DND-41 (cell line): Measurements from ENCODE around the gene CCL5.

Experiments
- ATAC-seq: fragments of 200-7000 bp; cut with Tn5 transposase; 3 replicates; pipeline ENCODE4 v1.9.1; 2021; ENCODE audit warnings: low read depth; ENCODE audit not compliant: insufficient read depth
- DNase-seq: peaks from one replicate; pipeline ENCODE4 v3.0.0-alpha.2; 2020
- H2AFZ ChIP-seq: 2 replicates; pipeline ENCODE4 v1.6.0; 2012; ENCODE audit warnings: low read depth, low read length
- H3K27ac ChIP-seq: 2 replicates; pipeline ENCODE4 v1.5.1; 2012; ENCODE audit warnings: low read length, inconsistent platforms
- H3K27me3 ChIP-seq: fragments of 200-600 bp; sonication (generic); 2 replicates; pipeline ENCODE4 v1.6.0; 2012; ENCODE audit warnings: low read length, mild to moderate bottlenecking, inconsistent platforms; ENCODE audit not compliant: insufficient read depth, poor library complexity
- H3K36me3 ChIP-seq: 2 replicates; pipeline ENCODE4 v1.5.1; 2012; ENCODE audit warnings: low read length, inconsistent platforms; ENCODE audit not compliant: insufficient read depth
- H3K4me1 ChIP-seq: 2 replicates; pipeline ENCODE4 v1.5.1; 2012; ENCODE audit warnings: mild to moderate bottlenecking, low read length; ENCODE audit not compliant: insufficient read depth
- H3K4me2 ChIP-seq: 2 replicates; pipeline ENCODE4 v1.6.0; 2012; ENCODE audit warnings: mild to moderate bottlenecking, moderate library complexity, low read length, inconsistent platforms; ENCODE audit not compliant: insufficient read depth
- H3K4me3 ChIP-seq, 2 experiments: fragments of 200-600 bp in 1 of 2; shearing (Covaris generic) in 1 of 2; 2 replicates each; pipeline ENCODE4 v1.5.1; 2012 to 2016; ENCODE audit warnings: inconsistent platforms in 2 of 2, low read length in 2 of 2, mild to moderate bottlenecking in 2 of 2, low read depth in 1 of 2, moderate library complexity in 1 of 2
- H3K79me2 ChIP-seq: 2 replicates; pipeline ENCODE4 v1.6.0; 2012; ENCODE audit warnings: low read length, inconsistent platforms; ENCODE audit not compliant: insufficient read depth
- H3K9ac ChIP-seq: 2 replicates; pipeline ENCODE4 v1.6.0; 2012; ENCODE audit warnings: low read depth, mild to moderate bottlenecking, inconsistent platforms, low read length, moderate library complexity
- H3K9me3 ChIP-seq: 2 replicates; pipeline ENCODE4 v1.5.1; 2012; ENCODE audit warnings: low read length, moderate library complexity, mild to moderate bottlenecking, inconsistent platforms; ENCODE audit not compliant: insufficient read depth, severe bottlenecking
- H4K20me1 ChIP-seq: 2 replicates; pipeline ENCODE4 v1.6.0; 2012; ENCODE audit warnings: low read length; ENCODE audit not compliant: insufficient read depth
- CTCF ChIP-seq: IDR thresholded peaks from 2 replicates; pipeline ENCODE4 v1.5.1; 2012; ENCODE audit warnings: borderline replicate concordance, low read length, moderate library complexity, mild to moderate bottlenecking; ENCODE audit not compliant: poor library complexity, severe bottlenecking; ENCODE audit errors: extremely low read depth
- EZH2 ChIP-seq: IDR thresholded peaks from 3 replicates; pipeline ENCODE4 v1.6.1; 2012; ENCODE audit warnings: borderline replicate concordance, low read depth, mild to moderate bottlenecking, moderate library complexity, low read length, inconsistent platforms; ENCODE audit not compliant: severe bottlenecking

CCL5 gene

GRCh38 chr17:35893751-35894150, 13.6 kb upstream of the CCL5 start:
- H3K9me3 ChIP-seq = no peaks in the 10 kb centered on the region
- no peaks in the 10 kb centered on the region for H3K79me2 ChIP-seq
- no peak overlapping the region for H3K4me2 ChIP-seq
- H3K4me3 ChIP-seq = no peak overlapping the region
- H3K27ac ChIP-seq = no peak overlapping the region
- H3K27me3 ChIP-seq = no peaks in the 10 kb centered on the region
- TF ChIP-seq CTCF = no peak
- H4K20me1 ChIP-seq = no peaks in the 10 kb centered on the region
- H3K4me1 ChIP-seq = peaks cover 26% of the 10 kb centered on the region
- no peak for ATAC-seq
- H3K9ac ChIP-seq = no peak overlapping the region
- no peaks in the 10 kb centered on the region for H3K36me3 ChIP-seq
- DNase-seq = no peak
- no peak overlapping the region for H2AFZ ChIP-seq

- DNase-seq (no peak), ATAC-seq (no peak)
- TF ChIP-seq EZH2 (no peak), CTCF (no peak)
- Histone ChIP-seq H3K4me3 (no peak overlapping the region), H3K4me1 (peaks cover 15% of the 10 kb centered on the region), H4K20me1 (no peaks in the 10 kb centered on the region), H3K4me2 (no peak overlapping the region), H3K9ac (no peak overlapping the region), H2AFZ (no peak overlapping the region), H3K36me3 (no peaks in the 10 kb centered on the region), H3K79me2 (no peaks in the 10 kb centered on the region), H3K27ac (no peak overlapping the region), H3K27me3 (no peaks in the 10 kb centered on the region), H3K9me3 (no peaks in the 10 kb centered on the region)
Observed at GRCh38 chr17:35892091-35893035, 12.2 kb upstream of the CCL5 start.

GRCh38 chr17:35891269-35891668, 11.1 kb upstream of the CCL5 start:
- DNase-seq = peak; percentile 55
- no peak overlapping the region for H3K4me2 ChIP-seq
- ATAC-seq = peak; percentile 75

More at GRCh38 chr17:35891269-35891668, 11.1 kb upstream of the CCL5 start:
- Histone ChIP-seq H3K27ac (peak overlapping the region; percentile 41), H4K20me1 (no peaks in the 10 kb centered on the region), H3K36me3 (no peaks in the 10 kb centered on the region), H3K4me1 (peaks cover 15% of the 10 kb centered on the region), H3K9me3 (no peaks in the 10 kb centered on the region), H3K9ac (no peak overlapping the region), H3K4me3 (no peak overlapping the region), H3K79me2 (no peaks in the 10 kb centered on the region), H3K27me3 (no peaks in the 10 kb centered on the region), H2AFZ (no peak overlapping the region)
- TF ChIP-seq EZH2 = no peak
- no peak for TF ChIP-seq CTCF
